Gastroesophageal sphincter (tissue), 3 donors: Measurements from ENCODE around the gene VTI1A.

ENCODE experiments used
- POLR2A ChIP-seq, 2 donors: fragments of 450-650 bp; IDR thresholded peaks; one replicate each; pipeline ENCODE4 v1.6.1; 2017; ENCODE audit warnings: antibody characterized with exemption in 2 of 2, mild to moderate bottlenecking in 2 of 2, moderate library complexity in 1 of 2
- POLR2AphosphoS5 ChIP-seq: sonication (generic); formaldehyde crosslinking; IDR thresholded peaks from one replicate; pipeline ENCODE4 v1.6.1; 2017; ENCODE audit warnings: antibody characterized with exemption
- TF ChIP-seq, protein P1 (sequence below), 4 experiments: fragments of 200-600 bp in 2 of 4; fragments of 450-650 bp in 2 of 4; sonication (generic) in 1 of 4; IDR thresholded peaks; one replicate each; pipeline ENCODE4 v1.5.1; 2017 to 2019; ENCODE audit warnings: antibody characterized with exemption in 4 of 4, mild to moderate bottlenecking in 2 of 4, moderate library complexity in 2 of 4

DNA sequence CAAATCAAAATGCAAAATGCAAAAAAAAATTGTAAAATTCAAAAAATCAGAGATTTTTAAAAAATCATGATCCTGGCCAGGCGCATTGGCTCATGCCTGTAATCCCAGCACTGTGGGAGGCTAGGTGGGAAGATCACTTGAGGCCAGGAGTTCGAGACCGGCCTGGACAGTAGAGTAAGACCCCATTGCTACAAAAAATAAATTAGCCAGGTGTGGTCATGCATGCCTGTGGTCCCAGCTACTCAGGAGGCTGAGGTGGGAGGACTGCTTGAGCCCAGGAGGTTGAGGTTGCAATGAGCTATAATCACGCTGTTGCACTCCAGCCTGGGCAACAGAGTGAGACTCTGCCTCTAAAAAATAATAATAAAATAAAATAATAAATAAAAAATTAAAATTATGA, 347.2 kb downstream of the VTI1A start:
- TF ChIP-seq, protein P1, sequence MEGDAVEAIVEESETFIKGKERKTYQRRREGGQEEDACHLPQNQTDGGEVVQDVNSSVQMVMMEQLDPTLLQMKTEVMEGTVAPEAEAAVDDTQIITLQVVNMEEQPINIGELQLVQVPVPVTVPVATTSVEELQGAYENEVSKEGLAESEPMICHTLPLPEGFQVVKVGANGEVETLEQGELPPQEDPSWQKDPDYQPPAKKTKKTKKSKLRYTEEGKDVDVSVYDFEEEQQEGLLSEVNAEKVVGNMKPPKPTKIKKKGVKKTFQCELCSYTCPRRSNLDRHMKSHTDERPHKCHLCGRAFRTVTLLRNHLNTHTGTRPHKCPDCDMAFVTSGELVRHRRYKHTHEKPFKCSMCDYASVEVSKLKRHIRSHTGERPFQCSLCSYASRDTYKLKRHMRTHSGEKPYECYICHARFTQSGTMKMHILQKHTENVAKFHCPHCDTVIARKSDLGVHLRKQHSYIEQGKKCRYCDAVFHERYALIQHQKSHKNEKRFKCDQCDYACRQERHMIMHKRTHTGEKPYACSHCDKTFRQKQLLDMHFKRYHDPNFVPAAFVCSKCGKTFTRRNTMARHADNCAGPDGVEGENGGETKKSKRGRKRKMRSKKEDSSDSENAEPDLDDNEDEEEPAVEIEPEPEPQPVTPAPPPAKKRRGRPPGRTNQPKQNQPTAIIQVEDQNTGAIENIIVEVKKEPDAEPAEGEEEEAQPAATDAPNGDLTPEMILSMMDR (IDR thresholded peaks at IDR 0.05) = no peak
- TF ChIP-seq POLR2A (IDR thresholded peaks at IDR 0.05) = no peak
- TF ChIP-seq POLR2AphosphoS5 = no peak
